Activated T-helper 1 cell treated with anti-CD3 and anti-CD28 coated beads, Interleukin-12 subunit alpha, Interleukin-12 subunit beta, Interleukin-2, Interleukin-4 antibody, amounts not matched to agents 30 ng/mL and 10 ng/mL and 1 ng/mL, durations not matched to agents 14 hours and 24 hours and 36 hours (primary cell): Measurements from ENCODE around the gene TBC1D22A. TPM values are rescaled to one million over a fixed set of nuclear protein-coding genes. Genes with fewer than 3 reads are reported as not detected.
A peak's percentile ranks its signal among the peaks of the same experiment; 100 is the strongest.

ENCODE experiments used
- DNase-seq: peaks from one replicate; pipeline ENCODE4 v3.0.0; 2021; ENCODE audit warnings: low spot score
- H3K27ac Mint-ChIP-seq: one replicate; pipeline ENCODE4 v1.8.0; 2021; ENCODE audit warnings: mild to moderate bottlenecking, mixed read lengths
- H3K27me3 Mint-ChIP-seq: one replicate; pipeline ENCODE4 v1.8.0; 2022; ENCODE audit warnings: mild to moderate bottlenecking, moderate library complexity, mixed read lengths; ENCODE audit not compliant: insufficient read depth
- H3K36me3 Mint-ChIP-seq: one replicate; pipeline ENCODE4 v1.8.0; 2021; ENCODE audit warnings: low read depth, mixed read lengths
- H3K4me1 Mint-ChIP-seq: one replicate; pipeline ENCODE4 v1.8.0; 2021; ENCODE audit warnings: low read depth, mixed read lengths
- H3K4me3 Mint-ChIP-seq: one replicate; pipeline ENCODE4 v1.8.0; 2021; ENCODE audit warnings: mild to moderate bottlenecking, moderate library complexity, mixed read lengths
- H3K9me3 Mint-ChIP-seq: one replicate; pipeline ENCODE4 v1.8.0; 2021; ENCODE audit warnings: mixed read lengths
- intact Hi-C: fragments of 100-400 bp; cut with micrococcal nuclease; formaldehyde crosslinking; loops from one replicate; pipeline ENCODE4 v1.15.1; 2024
- total RNA-seq: library from RNA; stranded (reverse); gene quantifications from 2 replicates; pipeline ENCODE4 v1.2.3, GENCODE V29; 2022

TBC1D22A gene
- total RNA-seq, 1 donor from 2014 or later: 42.4 TPM

DNA sequence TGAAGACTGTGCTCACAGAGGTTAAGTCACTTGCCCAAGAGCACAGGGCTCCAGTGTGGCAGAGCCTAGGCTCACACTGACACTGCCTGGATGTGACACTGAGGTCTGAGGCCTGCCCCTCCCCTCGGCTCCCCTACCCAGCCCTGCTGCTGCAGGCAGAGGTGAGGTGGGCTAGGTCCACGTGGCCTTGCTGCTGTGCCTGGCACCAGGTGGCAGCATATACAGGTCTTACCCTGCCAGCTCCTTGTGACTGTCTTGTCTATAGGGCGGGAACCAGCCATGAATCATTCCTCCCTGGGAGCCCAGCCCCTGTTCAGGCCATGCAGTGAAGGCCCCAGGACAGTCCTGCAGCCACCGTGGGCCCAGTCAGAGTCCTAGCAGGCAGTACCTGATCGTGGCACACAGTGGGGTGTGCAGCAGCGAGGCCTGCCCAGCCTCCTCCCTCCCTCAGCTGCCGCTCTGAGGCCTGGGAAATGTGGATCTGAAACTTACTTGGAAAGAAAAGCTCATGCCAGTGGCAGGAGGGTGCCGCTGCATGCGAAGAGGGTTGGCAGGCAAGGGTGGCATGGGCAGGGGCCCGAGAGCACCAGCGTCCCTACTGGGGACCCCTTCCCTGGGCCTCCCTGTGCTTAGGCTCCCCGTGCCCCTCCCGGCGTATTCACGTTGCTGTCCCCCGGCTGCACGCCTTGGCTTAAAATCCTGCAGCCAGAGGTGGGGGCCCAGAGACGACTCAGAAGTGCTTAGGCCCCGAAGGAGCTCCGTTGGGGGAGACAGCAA, 23.2 kb upstream of the TBC1D22A start:
- Mint-ChIP-seq H3K9me3 (peaks cover 8% of the 10 kb centered on the region), H3K27me3 (no peaks in the 10 kb centered on the region), H3K4me1 (peaks cover 41% of the 10 kb centered on the region), H3K36me3 (peaks cover 9% of the 10 kb centered on the region), H3K4me3 (peak overlapping the region; percentile 84), H3K27ac (peak overlapping the region; percentile 82)
- intact Hi-C loops: loop anchor here (1.0 to 5.0 kb wide), 5 partner anchors 52 to 176 kb away; no protein-coding TSS in a partner anchor
- DNase-seq: peak; percentile 38

DNA sequence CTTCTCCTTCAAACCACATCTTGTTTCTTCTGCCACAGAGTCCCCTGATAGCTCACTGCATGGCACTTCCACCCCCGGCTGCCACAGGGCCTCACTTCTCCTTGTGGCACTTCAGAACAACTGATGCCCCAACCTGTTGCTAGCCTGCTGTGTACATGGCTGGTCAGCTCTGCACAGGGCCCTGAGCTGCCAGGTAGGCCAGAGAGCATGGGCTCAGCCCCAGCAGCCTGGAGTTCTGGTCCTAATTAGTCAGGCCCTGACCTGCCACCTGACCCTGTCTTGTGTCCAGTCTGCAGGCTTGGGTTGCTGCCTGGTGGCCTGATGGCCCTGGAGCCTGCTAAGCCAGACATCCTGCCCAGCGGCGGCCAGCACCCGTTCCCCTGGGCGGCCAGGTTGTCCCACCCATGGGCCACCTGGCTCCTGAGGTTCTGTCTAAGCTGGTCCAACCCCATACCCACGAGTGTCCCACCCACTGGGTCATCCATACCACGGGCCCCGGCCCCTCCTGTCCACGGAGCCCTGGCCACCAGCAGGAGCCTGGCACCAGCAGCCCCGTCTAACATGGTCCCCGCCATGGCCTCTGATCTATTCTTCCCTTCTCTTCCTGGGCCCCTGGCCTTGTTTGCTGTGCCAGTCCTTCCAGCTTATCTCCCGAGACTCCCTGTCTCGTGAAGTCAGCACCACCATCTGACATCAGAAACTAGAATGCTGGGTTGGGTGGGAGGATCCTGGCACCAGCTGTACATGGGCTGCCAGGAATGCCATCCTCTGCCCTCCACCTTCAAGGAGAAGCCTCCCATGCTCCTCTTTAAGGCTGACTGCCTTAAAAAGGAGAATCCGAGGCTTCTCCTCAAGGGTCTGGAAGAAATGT, 21.3 kb upstream of the TBC1D22A start:
- Mint-ChIP-seq H3K27me3 (peaks cover 3% of the 10 kb centered on the region), H3K27ac (no peak overlapping the region), H3K4me1 (peaks cover 22% of the 10 kb centered on the region), H3K9me3 (peaks cover 8% of the 10 kb centered on the region), H3K36me3 (peaks cover 3% of the 10 kb centered on the region), H3K4me3 (peak overlapping the region; percentile 42)
- intact Hi-C loops: no loop called here
- DNase-seq: no peak

DNA sequence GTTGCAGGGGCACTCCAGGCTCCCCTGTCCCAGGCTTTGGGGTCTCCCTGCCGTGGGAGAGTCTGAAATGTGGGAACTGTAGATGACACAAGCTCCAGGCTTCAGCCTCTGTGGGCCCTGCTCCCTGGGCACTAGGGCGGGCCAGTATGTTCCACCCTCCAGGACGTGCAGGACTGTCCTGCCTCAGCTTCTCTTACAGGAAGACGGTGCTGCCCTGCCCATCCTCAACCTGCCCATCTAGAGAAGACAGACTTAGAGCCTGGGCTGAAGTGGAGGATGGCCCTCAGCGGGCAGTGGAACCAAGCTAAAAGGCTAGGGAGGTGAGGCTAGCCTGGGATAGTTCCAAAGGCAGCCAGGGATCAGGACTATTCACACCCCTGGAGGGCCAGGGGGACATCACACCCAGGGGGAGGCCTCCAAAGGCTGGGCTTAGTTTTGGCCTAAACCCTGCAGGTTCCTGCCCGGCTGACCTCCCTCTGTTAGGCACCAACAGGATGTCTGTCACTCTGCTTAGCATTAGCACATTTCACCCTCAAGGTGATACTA, 20.4 kb upstream of the TBC1D22A start:
- peaks cover 8% of the 10 kb centered on the region for H3K9me3 Mint-ChIP-seq
- intact Hi-C loops: no loop called here

DNA sequence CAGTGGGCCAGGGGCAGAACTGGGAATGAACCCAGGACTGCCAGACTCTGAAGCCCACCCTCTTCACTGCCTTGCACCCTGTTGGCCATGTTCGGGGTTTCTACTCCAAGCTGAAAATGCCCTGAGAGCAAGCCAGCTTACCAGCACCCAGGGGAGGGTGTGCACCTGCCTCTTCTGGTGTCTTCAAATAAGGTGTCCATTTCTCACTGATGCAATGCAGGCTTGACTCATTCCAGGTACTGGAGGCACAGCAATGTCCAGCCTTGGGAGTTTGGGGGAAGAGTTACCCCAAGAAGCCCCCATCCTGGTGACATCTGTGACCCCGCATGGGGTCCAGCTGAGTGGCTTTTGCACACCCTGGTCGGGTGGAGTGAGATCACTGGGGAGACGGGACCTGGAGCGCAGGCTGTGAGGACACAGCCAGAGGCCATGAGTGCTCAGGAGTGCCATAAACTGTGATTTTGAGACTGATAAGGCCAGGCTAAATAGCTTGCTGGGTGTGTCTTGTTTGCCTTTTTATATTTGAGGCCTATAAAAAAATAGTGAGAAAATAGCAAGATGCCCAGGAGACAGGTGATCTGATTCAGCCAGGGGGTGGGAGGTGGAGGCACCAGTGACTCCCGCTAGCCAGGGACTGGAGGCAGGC, 19.8 kb upstream of the TBC1D22A start:
- intact Hi-C loops: no loop called here
- Mint-ChIP-seq H3K36me3 (no peaks in the 10 kb centered on the region), H3K4me1 (peaks cover 8% of the 10 kb centered on the region), H3K27me3 (peaks cover 3% of the 10 kb centered on the region), H3K9me3 (peaks cover 8% of the 10 kb centered on the region), H3K27ac (no peak overlapping the region), H3K4me3 (no peak overlapping the region)
- no peak for DNase-seq

More for the DNA sequence above, 20.4 kb upstream of the TBC1D22A start:
- DNase-seq: no peak
- peaks cover 3% of the 10 kb centered on the region for H3K36me3 Mint-ChIP-seq
- H3K4me1 Mint-ChIP-seq: peaks cover 13% of the 10 kb centered on the region
- H3K4me3 Mint-ChIP-seq: no peak overlapping the region
- H3K27me3 Mint-ChIP-seq: peaks cover 3% of the 10 kb centered on the region
- no peak overlapping the region for H3K27ac Mint-ChIP-seq

DNA sequence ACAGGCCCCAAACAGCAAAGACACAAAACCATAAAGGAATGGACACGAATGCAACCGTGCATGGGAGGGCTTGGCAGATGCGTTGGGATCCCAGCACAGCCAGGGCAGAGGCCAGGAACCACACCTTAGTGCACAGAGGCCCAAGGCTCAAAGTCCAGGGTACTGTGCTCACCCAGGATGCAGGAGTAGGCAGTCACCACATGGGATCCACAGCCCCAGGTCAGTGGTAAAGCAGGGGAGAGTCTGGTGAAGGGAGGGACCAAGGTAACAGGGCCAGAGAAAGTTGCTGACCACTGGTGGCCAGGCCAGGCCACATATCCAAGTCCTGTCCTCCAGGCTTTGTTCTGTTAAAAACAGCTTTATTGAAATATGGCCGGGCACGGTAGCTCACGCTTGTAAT, 17.9 kb upstream of the TBC1D22A start:
- intact Hi-C loops: no loop called here
- DNase-seq: no peak
- peaks cover 8% of the 10 kb centered on the region for H3K9me3 Mint-ChIP-seq
- peaks cover 3% of the 10 kb centered on the region for H3K27me3 Mint-ChIP-seq
- H3K27ac Mint-ChIP-seq: no peak overlapping the region
- no peak overlapping the region for H3K4me3 Mint-ChIP-seq
- H3K36me3 Mint-ChIP-seq: no peaks in the 10 kb centered on the region
- H3K4me1 Mint-ChIP-seq: peaks cover 9% of the 10 kb centered on the region

DNA sequence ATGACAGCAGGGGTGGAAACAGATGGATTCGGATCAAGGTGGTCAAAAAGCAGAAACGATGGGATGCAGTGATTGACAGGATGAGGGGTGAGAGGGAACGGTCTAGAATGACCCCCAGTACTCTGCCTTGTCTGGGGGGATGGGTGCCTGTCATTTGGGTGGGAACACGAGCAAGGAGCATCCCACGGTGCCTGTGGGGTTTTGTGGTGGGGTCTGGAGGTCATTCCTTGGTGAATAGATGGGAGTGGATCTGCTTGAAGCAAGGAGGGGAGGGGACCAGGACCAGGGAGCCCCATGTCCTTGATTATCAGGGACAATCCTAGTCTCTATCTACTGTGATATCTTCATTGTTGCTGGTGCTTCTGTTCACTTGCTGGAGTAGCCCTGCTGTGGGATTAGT, 16.3 kb upstream of the TBC1D22A start:
- H3K4me1 Mint-ChIP-seq: peaks cover 19% of the 10 kb centered on the region
- intact Hi-C loops: no loop called here
- H3K27ac Mint-ChIP-seq: no peak overlapping the region
- peaks cover 8% of the 10 kb centered on the region for H3K9me3 Mint-ChIP-seq
- peaks cover 3% of the 10 kb centered on the region for H3K27me3 Mint-ChIP-seq
- H3K36me3 Mint-ChIP-seq: no peaks in the 10 kb centered on the region
- H3K4me3 Mint-ChIP-seq: no peak overlapping the region
- no peak for DNase-seq

DNA sequence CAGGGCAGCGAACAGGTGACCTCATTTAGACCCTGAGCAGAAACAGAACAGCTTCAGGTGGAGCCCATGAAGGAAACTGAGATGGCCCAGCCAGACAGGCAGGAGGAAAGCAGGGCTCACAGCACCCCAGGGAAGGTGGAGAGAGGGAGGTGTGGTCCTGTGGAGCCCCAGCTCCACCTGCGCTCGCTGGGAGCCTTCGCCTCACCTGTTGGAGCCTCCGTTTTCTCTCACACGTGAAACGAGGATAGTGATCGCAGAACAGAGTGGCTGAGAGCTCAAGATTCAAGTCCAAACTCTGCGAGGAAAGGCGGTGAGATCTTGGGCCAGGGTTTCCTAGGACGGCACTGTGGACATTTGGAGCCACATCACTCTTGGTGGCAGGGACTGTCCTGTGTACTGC, 15.8 kb upstream of the TBC1D22A start:
- DNase-seq: no peak
- H3K9me3 Mint-ChIP-seq: peaks cover 8% of the 10 kb centered on the region
- H3K4me1 Mint-ChIP-seq: peaks cover 19% of the 10 kb centered on the region
- H3K27ac Mint-ChIP-seq: no peak overlapping the region
- no peak overlapping the region for H3K4me3 Mint-ChIP-seq
- H3K36me3 Mint-ChIP-seq: no peaks in the 10 kb centered on the region
- intact Hi-C loops: no loop called here
- H3K27me3 Mint-ChIP-seq: peaks cover 3% of the 10 kb centered on the region

DNA sequence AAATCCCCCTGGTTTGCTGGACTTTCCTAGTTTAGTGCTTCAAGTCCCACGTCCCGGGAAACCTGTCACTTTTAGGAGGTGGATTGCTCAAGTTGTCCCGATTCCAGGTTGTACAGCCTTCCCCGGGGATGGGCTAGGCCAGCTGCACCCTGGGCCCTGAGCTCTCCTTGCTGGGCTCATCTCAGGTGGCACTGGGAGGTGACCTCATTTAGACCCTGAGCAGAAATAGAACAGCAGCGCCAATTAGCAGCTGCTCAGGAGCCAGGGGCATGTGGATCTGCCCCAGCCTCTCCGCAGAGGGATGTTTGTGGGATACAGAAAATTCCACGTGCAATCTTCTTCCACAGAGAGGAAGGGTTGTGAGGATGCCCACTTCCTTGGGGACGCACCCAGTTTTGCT, 14.8 kb upstream of the TBC1D22A start:
- H3K4me3 Mint-ChIP-seq: no peak overlapping the region
- no peak for DNase-seq
- intact Hi-C loops: no loop called here
- H3K27me3 Mint-ChIP-seq: peaks cover 3% of the 10 kb centered on the region
- H3K36me3 Mint-ChIP-seq: no peaks in the 10 kb centered on the region
- H3K9me3 Mint-ChIP-seq: peaks cover 7% of the 10 kb centered on the region
- no peak overlapping the region for H3K27ac Mint-ChIP-seq
- H3K4me1 Mint-ChIP-seq: peaks cover 19% of the 10 kb centered on the region

DNA sequence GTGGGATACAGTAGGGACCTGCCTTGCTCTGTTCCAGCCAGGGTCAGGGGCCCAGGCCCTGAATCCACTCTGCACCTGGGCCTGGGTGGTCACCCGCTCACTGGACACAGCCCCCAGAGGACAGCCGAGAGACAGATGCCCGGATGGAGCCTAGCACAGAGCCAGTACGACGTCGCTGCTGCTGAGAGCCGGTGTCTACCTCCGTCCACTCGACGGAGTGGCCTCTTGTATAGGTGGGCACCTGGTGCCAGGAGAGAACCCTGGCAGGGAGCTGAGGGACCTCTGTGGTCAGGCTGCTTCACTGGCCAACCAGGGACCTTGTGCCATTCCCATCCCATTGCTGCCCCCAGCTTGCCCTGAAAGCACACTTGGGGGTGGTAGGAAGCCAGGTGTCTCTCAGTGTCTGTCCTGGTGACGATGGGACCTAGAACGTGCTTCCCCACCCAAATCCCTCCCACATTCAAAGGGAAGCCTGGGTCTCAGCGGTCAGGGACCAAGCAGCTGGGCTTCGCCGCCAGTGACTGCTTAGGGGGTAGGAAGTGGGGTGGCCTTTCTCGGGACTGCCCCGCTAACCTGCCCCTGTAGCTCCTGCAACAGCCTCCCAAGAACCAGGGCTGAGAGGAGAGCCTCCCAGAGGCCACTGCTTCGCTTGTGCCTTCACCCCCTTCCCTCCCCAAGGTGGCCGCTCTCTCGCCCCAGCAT, 14.1 kb upstream of the TBC1D22A start:
- Mint-ChIP-seq H3K36me3 (no peaks in the 10 kb centered on the region), H3K4me3 (no peak overlapping the region), H3K9me3 (no peaks in the 10 kb centered on the region), H3K27me3 (peaks cover 3% of the 10 kb centered on the region), H3K27ac (no peak overlapping the region), H3K4me1 (peaks cover 19% of the 10 kb centered on the region)
- intact Hi-C loops: no loop called here
- DNase-seq: no peak

DNA sequence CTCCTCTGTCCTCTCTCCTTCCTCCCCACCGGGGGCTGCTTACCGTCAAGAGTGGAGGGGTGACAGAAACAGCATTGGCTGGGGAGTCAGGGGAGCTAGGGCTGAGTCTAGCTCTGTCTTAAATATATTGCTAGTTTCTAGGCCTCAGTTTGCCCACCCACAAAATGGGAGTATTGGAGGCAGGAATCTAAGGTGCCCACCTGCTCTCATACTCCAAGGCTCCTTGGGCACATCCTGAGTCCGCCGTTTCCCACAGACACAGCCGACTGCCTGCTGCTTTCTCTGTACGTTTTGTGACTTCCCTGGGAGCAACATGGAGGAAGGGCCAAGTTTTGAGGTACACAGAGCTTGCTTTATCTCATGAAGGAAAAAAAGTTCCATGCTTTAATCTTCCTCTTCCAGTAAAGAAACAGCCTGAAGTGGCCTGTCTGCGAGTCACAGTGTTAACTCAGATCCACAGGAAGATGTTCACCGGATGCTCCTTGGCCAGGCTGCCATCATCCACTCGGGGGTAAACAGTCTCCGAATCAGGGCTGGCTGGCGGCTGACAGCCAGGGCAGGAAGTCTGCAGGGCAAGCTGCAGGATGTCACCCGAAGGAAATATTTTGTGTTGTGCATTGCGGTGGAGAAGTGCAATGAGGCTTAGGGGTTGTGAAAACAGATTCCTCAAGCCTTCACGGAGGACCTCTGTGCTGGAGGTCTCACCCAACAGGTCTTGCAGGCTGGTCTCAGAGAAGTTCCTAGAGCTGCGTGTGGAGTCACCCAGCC, 13.4 kb upstream of the TBC1D22A start:
- no peaks in the 10 kb centered on the region for H3K36me3 Mint-ChIP-seq
- intact Hi-C loops: no loop called here

DNA sequence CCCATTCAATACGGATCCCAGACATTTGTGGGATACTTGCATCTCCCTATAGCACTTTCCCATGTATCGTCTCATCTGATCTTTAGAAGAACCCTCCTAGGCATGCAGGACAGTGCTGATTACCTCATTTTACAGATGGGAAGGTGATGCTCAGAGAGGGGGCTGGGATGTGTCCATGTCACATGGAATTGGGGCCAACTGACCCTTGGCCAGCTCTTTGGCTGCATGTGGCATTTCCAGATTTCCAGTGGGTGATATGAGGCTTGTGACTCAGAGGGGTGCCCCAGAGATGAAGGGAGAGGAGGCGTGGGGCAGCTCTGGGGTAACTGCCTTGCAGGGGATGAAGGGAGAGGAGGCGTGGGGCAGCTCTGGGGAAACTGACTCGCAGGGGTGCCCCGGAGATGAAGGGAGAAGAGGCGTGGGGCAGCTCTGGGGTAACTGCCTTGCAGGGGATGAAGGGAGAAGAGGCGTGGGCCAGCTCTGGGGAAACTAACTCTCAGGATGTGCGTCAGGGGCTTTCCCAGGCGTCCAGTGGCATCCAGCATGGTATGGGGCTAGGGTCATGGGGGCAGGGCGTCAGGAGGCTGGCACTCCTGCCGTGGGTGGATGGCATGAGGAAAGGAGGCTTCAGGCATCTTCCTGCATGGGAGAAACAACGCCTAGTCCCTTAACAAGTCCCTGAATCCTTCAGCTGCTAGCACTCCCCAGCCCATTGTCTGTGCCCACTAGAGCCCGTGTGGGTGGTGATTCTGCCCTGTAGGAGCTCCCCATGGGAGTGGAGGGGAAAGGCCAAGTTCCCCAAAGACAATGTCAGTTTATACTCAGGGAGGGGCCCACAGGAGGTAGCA, 12.5 kb upstream of the TBC1D22A start:
- peak overlapping the region; percentile 46 for H3K4me3 Mint-ChIP-seq
- H3K36me3 Mint-ChIP-seq: no peaks in the 10 kb centered on the region
- H3K4me1 Mint-ChIP-seq: peaks cover 24% of the 10 kb centered on the region
- H3K27ac Mint-ChIP-seq: peak overlapping the region; percentile 74
- intact Hi-C loops: no loop called here
- no peaks in the 10 kb centered on the region for H3K27me3 Mint-ChIP-seq
- no peaks in the 10 kb centered on the region for H3K9me3 Mint-ChIP-seq
- no peak for DNase-seq

More for the DNA sequence above, 13.4 kb upstream of the TBC1D22A start:
- Mint-ChIP-seq H3K9me3 (no peaks in the 10 kb centered on the region), H3K27me3 (peaks cover 3% of the 10 kb centered on the region), H3K27ac (peak overlapping the region; percentile 74), H3K4me3 (peak overlapping the region; percentile 40), H3K4me1 (peaks cover 21% of the 10 kb centered on the region)
- DNase-seq: peak; percentile 16
